ENCODE measurements around the gene SLC6A8.

- no peak for TF ChIP-seq CTCF (IDR thresholded peaks at IDR 0.05)
- no peak for TF ChIP-seq POLR2A (IDR thresholded peaks at IDR 0.05)
Measured at GRCh38 chrX:153670748-153671588, 16.8 kb upstream of the SLC6A8 start.
